HG02798 (cell line): ENCODE results near the gene PUS1.
"Not testable (repeated sequence)": the region's sequence is repeated elsewhere in the genome, so short reads cannot be mapped to it uniquely, and the experiment has no call there.

Experiments
- ATAC-seq: cut with Tn5 transposase; IDR thresholded peaks from one replicate; pipeline ENCODE4 v1.9.1; 2021; ENCODE audit warnings: mild to moderate bottlenecking; ENCODE audit not compliant: unreplicated experiment, poor library complexity

The PUS1 gene

DNA sequence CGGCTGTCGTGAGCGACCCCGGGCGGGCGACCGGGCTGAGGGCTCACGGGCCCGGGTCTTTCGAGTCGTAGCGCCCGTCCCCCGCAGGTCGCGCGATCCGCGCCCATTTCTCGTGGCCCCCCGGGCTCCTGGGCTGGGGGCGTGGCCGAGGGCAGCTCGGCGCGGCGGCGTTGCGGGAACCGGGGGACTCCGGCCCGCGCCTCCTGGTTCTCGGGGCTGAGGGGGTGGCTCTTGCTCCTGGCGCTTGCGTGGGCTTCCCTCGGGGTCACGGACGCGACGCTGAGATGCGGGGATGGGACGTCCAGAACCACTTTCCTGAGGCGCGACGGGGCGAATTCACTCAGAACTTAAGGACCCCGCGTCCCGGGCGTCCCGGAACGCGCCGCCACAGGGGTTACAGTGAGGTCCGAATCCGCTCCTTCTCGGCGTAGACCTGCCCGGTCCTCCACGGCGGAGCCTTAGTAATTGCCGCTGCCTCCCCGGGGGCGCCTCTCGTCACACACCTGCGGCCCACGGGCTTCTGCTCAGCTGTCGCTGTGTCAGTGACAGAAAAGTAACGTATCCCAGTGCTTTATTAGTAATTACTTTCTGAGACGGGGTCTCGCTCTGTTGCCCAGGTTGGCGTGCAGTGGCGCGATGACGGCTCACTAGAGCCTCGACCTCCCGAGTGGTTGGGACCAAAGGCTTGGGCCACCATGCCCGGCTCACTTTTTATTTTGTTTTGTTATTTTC, 21.3 kb downstream of the PUS1 start:
- peak; percentile 29 for ATAC-seq

DNA sequence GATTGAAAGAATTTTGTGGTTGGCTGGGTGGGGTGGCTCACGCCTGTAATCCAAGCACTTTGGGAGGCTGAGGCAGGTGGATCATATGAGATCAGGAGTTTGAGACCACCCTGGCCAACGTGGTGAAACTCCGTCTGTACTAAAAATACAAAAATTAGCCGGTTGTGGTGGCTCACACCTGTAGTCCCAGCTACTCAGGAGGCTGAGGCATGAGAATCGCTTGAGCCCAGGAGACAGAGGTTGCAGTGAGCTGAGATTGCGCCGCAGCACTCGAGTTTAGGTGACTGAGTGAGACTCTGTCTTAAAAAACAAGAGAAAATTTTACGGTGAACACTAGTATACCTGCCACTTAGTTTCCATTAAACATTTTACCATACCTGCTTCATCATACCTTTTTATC, 24.7 kb downstream of the PUS1 start:
- not testable (repeated sequence) for ATAC-seq

GRCh38 chr12:131954460-131954859, 25.4 kb downstream of the PUS1 start:
- not testable (repeated sequence) for ATAC-seq

DNA sequence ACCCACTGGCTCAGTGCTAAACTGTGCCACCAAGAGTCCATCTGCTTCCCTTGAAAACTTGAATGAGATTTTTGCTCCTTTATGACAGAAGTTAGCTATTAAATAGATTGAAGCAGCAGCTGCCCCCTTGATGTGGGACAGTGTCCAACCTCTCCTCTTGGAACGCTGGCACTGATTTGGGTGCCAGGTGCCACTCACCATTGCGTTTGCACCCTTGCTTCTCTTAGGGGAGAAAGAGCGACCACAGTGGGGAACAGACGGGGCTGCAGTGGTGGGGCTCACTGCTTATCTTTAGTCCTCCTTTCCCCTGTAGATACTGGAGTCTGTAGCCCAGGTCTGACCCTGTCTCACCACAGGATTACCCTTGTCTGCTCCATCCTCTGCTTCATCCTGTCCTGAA, 30.0 kb downstream of the PUS1 start:
- ATAC-seq: no peak

DNA sequence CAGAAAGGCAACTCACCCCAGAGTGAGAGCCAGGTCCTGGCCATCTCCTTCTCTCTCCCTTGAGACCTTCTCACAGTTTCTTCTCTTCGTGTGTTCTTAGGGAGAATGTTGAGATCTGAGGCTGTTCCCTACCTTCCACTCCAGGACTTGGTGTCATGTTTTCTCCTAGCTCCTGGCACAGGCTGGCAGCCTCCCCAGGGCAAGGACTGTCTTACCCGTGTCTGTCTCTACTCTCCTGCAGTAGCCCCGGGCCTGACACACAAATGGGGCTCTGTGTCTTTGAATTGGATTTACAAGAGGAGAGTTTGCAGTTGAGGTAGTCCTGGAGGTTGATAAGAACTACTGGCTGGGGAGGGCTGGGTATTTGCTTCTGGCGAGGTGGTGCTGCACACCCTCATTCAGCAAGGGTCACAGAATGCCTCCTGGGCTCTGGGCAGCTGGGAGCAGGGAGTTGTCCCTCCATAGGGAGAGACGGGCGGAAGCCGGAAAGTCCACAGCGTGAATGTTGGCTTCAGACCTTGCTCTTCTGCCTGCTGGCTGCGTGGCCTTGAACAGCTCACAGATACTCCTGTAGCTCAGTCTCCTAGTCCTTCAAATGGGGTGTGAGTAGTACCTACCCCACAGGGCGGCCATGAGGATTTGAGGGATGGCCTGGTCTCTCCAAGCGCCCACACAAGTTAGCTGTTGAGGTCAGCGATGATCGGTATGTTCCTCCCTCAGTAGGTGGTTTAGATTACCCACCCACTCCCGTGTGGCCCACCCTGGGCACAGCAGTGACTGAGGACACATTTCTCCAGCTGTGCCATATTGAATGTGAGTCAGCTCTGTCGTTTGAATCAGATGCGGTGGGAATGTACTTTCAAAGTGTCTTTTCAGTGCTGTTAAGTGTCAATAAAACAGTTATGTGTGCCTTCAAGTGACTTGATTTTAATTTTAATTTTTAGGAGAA, 30.8 kb downstream of the PUS1 start:
- no peak for ATAC-seq

DNA sequence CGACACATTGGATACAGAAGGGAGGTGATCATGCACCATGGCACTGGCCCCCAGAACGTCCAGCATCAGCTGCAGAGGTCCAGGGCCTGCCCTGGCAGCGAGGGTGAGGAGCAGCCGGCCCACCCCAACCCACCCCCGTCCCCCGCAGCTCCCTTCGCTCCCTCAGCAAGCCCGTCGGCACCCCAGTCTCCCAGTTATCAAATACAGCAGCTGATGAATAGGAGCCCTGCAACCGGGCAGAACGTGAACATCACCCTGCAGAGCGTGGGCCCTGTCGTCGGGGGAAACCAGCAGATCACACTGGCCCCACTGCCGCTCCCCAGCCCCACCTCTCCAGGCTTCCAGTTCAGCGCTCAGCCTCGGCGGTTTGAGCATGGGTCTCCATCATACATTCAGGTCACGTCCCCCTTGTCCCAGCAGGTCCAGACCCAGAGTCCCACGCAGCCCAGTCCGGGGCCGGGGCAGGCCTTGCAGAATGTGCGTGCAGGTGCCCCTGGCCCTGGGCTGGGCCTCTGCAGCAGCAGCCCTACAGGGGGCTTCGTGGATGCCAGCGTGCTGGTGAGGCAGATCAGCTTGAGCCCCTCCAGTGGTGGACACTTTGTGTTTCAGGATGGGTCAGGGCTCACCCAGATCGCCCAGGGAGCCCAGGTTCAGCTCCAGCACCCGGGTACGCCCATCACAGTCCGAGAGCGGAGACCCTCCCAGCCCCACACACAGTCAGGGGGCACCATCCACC, 31.7 kb downstream of the PUS1 start:
- ATAC-seq: not testable (repeated sequence)

DNA sequence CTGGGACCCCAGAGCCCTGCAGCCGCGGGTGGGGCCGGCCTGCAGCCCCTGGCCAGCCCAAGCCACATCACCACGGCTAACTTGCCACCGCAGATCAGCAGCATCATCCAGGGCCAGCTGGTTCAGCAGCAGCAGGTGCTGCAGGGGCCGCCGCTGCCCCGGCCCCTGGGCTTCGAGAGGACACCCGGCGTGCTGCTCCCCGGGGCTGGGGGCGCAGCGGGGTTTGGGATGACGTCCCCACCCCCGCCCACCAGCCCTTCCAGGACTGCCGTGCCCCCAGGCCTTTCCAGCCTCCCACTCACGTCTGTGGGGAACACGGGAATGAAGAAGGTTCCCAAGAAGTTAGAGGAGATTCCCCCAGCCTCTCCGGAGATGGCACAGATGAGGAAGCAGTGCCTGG, 32.3 kb downstream of the PUS1 start:
- not testable (repeated sequence) for ATAC-seq

- ATAC-seq: no peak
Measured at GRCh38 chr12:131962069-131962468, 33.0 kb downstream of the PUS1 start.

DNA sequence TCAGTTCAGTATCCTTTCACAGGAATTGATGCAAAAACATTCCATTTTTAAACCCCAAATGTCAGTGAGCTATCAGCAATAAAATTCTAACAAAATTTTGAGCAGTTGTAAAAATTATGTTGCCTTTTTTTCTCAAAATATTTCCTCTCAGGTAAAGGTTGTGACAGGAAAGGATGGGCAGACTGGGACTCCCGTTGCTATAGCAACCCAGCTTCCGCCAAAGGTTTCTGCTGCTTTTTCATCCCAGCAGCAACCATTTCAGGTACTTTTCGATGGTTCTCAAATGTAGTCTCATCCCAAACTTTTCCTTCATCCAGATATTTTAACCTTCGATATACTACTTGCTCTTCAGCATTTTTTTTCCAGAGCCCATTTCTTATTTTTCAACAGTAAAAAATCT, 34.3 kb downstream of the PUS1 start:
- no peak for ATAC-seq

DNA sequence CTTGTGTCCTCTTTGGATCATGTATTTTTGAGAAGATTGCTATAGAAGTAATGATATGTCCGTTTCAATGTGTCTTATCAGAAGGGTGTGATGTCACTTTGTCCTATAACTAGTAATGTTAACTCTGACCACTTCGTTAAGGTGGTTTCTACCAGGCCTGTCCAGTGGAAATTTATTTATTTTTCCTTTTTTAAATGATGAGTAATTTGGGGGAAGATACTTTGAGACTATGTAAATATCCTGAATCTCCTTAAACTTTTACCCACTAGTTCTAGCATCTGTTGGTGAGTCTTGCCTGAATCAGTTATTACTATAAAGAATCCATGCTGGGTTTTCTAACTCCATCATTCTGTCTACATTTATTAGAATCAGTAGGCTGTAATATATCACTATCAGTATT, 36.0 kb downstream of the PUS1 start:
- ATAC-seq: no peak

GRCh38 chr12:131971226-131971625, 42.1 kb downstream of the PUS1 start:
- ATAC-seq: no peak

- no peak for ATAC-seq
Measured at GRCh38 chr12:131975228-131975627, 46.2 kb downstream of the PUS1 start.

DNA sequence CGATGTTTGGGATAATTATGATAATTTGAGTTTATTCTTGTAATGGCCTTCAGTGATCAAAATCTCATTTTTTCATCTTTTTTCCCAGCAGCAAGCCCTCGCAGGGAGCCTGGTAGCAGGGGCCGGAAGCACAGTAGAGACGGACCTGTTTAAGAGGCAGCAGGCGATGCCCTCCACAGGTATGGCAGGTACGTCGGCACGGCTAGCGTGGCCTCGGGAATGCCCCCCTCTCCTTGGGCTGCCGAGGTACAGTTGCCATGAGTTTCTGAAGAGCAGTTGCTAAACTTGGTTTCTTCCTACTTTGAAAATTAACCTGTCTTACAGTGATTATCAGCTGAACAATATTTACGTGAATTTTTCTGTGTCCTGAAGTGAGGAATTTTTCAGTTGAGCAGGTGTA, 50.5 kb downstream of the PUS1 start:
- ATAC-seq: no peak

DNA sequence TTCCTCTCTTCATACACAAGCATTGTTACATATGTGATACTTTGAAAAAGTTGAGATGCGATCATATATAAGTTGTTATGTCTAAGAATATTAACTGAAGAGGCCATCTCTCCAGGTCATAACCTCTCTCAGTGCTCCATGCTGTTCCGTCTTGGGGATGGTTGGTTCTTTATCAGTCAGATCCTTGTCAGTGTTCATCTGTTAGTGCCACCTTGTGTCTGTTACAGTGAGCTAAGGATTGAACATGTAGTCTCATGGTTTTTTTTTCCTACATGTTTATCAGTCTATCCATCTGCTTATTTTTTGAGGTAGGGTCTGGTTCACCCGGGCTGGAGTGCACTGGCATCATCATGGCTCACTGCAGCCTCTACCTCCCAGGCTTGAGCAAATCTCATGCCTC, 51.2 kb downstream of the PUS1 start:
- ATAC-seq: no peak

DNA sequence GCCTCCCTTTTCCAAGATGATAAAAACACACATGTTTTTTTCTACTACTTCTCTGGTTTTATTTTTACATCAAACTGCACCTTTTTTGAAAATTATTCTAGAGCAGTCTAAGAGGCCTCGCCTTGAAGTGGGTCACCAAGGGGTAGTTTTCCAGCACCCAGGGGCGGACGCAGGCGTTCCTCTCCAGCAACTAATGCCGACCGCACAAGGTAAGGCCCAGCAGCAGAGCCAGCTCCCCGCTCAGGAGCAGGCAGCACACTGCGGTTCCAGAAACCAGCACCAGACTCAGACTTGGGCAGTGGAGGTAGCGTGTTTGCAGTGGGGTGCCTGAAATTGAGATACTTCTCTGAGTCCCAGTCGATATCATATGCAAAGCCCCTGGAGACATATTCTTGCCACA, 52.3 kb downstream of the PUS1 start:
- ATAC-seq: no peak

- no peak for ATAC-seq
Measured at GRCh38 chr12:131982041-131982440, 53.0 kb downstream of the PUS1 start.

GRCh38 chr12:131983026-131983425, 54.0 kb downstream of the PUS1 start:
- no peak for ATAC-seq

DNA sequence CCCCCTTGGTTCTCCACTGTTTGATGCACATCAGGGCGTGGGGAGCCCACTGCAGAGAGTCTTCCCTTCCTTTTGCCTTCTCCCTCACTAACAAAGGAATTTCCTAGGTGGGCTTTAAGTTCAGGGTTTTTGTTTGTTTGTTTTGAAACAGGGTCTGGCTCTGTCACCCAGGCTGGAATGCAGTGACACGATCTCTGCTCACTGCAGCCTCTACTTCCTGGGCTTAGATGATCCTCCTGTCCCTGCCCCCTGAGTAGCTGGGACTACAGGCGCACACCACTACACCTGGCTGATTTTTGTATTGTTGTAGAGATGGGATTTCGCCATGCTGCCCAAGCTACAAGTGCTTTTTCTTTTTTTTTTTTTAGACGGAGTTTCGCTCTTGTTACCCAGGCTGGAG, 54.5 kb downstream of the PUS1 start:
- ATAC-seq: no peak

- ATAC-seq: no peak
Measured at GRCh38 chr12:131984334-131984733, 55.3 kb downstream of the PUS1 start.

DNA sequence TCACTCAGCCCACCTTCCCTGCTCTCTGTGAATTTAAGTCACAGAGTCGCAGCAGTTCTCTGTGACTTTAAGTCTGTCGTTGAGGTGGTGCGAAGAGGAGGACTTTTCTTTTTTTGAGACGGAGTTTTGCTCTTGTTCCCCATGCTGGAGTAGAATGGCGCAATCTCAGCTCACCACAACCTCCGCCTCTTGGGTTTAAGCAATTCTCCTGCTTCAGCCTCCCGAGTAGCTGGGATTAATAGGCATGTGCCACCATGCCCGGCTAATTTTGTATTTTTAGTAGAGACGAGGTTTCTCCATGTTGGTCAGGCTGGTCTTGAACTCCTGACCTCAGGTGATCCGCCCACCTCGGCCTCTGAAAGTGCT, 56.4 kb downstream of the PUS1 start:
- not testable (repeated sequence) for ATAC-seq

- ATAC-seq: no peak
Measured at GRCh38 chr12:131986361-131986760, 57.3 kb downstream of the PUS1 start.
